HepG2 (cell line): ENCODE measurements around the gene BTK. TPM values are rescaled to one million over a fixed set of nuclear protein-coding genes. Genes with fewer than 3 reads are reported as not detected.

Experiments used
- ATAC-seq: fragments of 200-7000 bp; cut with Tn5 transposase; 3 replicates; pipeline ENCODE4 v1.9.1; 2020; ENCODE audit warnings: mild to moderate bottlenecking, moderate library complexity
- BruUV-seq: library from RNA; stranded (reverse); fragments of 400-500 nt; replicated peaks from 2 replicates; lab custom pipeline; 2021; lab: Mats Ljungman, UMichigan
- CTCF ChIA-PET: fragments of 300-600 bp; formaldehyde crosslinking; extraction: SDS; loops from one replicate; lab custom pipeline; 2021; ENCODE audit warnings: low total read pairs, inconsistent platforms, low intra/inter-chr PET ratio; lab: Yijun Ruan, JAX
- POLR2A ChIA-PET: fragments of 350-600 bp; sonication (Branson Sonifier 250); formaldehyde crosslinking; loops from one replicate; lab custom pipeline; 2020; ENCODE audit warnings: antibody characterized with exemption, inconsistent platforms; lab: Yijun Ruan, JAX
- DNase-seq: peaks from one replicate; pipeline ENCODE4 v3.0.0-alpha.2; 2015; ENCODE audit warnings: low spot score
- FAIRE-seq: peaks from 3 replicates; lab custom pipeline; 2011; peaks lifted over from hg19 to GRCh38; lab: Jason Lieb, UNC
- H2AFZ ChIP-seq: one replicate; pipeline ENCODE4 v1.6.1; 2011; ENCODE audit warnings: low read length, inconsistent platforms
- H3K27ac ChIP-seq: fragments of 300-600 bp; 3 replicates; pipeline ENCODE4 v1.8.0; 2011; ENCODE audit warnings: mixed run types, mild to moderate bottlenecking, mixed read lengths, low read length, inconsistent platforms; ENCODE audit not compliant: insufficient read depth; ENCODE audit errors: extremely low read length
- H3K27me3 ChIP-seq, 2 experiments: fragments of 200-600 bp in 1 of 2; 2 replicates in 1 of 2; 3 replicates in 1 of 2; pipeline versions ENCODE4 v1.6.0 to v1.8.0; 2011; ENCODE audit warnings: low read length in 2 of 2, mild to moderate bottlenecking in 2 of 2, moderate library complexity in 2 of 2, inconsistent platforms in 1 of 2; ENCODE audit not compliant: insufficient read depth in 2 of 2, control insufficient read depth in 1 of 2
- H3K36me3 ChIP-seq, 2 experiments: fragments of 200-600 bp in 1 of 2; replicated peaks in 1 of 2; 2 replicates in 1 of 2; 3 replicates in 1 of 2; pipeline versions ENCODE4 v1.5.1 to v1.8.0; 2011; ENCODE audit warnings: low read length in 2 of 2, inconsistent platforms in 1 of 2; ENCODE audit not compliant: insufficient read depth in 2 of 2, control insufficient read depth in 1 of 2
- H3K4me1 ChIP-seq: 2 replicates; pipeline ENCODE4 v1.5.1; 2012; ENCODE audit warnings: low read length, inconsistent platforms; ENCODE audit not compliant: insufficient read depth
- H3K4me2 ChIP-seq: 2 replicates; pipeline ENCODE4 v1.6.0; 2011; ENCODE audit warnings: low read depth, low read length, inconsistent platforms
- H3K4me3 ChIP-seq, 3 experiments: fragments of 200-600 bp in 1 of 3; sonication (generic), shearing (Covaris generic) in 1 of 3; replicated peaks in 1 of 3; 2 replicates each; pipeline ENCODE4 v1.5.1; 2011 to 2016; ENCODE audit warnings: low read length in 3 of 3, inconsistent platforms in 2 of 3, low read depth in 2 of 3, mild to moderate bottlenecking in 2 of 3, control low read depth in 1 of 3, mixed read lengths in 1 of 3; ENCODE audit not compliant: insufficient read depth in 1 of 3
- H3K79me2 ChIP-seq: one replicate; pipeline ENCODE4 v1.6.1; 2011; ENCODE audit warnings: low read length, inconsistent platforms; ENCODE audit not compliant: insufficient read depth
- H3K9ac ChIP-seq: 2 replicates; pipeline ENCODE4 v1.6.0; 2011; ENCODE audit warnings: mild to moderate bottlenecking, low read depth, low read length, inconsistent platforms; ENCODE audit not compliant: insufficient read depth
- H3K9me3 ChIP-seq: 2 replicates; pipeline ENCODE4 v1.5.1; 2012; ENCODE audit warnings: mild to moderate bottlenecking, low read length
- H4K20me1 ChIP-seq: 2 replicates; pipeline ENCODE4 v1.6.0; 2011; ENCODE audit warnings: inconsistent platforms, mild to moderate bottlenecking, low read length, moderate library complexity; ENCODE audit not compliant: insufficient read depth
- KDM3A ChIP-seq: IDR thresholded peaks from 2 replicates; pipeline ENCODE4 v1.6.1; 2018; ENCODE audit warnings: low read depth, missing compliant biosample characterization
- MATR3 ChIP-seq: sonication (generic); formaldehyde crosslinking; IDR thresholded peaks from 2 replicates; pipeline ENCODE4 v1.4.0; 2020; ENCODE audit warnings: missing genetic modification reagents
- POLR2A ChIP-seq, 2 experiments: IDR thresholded peaks; 2 replicates each; pipeline ENCODE4 v1.6.1; 2011; ENCODE audit warnings: low read depth in 2 of 2, low read length in 2 of 2, mild to moderate bottlenecking in 1 of 2, moderate library complexity in 1 of 2; ENCODE audit not compliant: insufficient read depth in 1 of 2
- ZBTB39 ChIP-seq: sonication (generic); formaldehyde crosslinking; IDR thresholded peaks from 2 replicates; pipeline ENCODE4 v1.5.0; 2020; ENCODE audit warnings: missing genetic modification reagents
- ZNF335 ChIP-seq: sonication (generic); formaldehyde crosslinking; IDR thresholded peaks from 2 replicates; pipeline ENCODE4 v1.4.0; 2020; ENCODE audit warnings: missing genetic modification reagents
- WGBS: methylation state at CpG from one replicate; pipeline ENCODE4 v1.1.6; 2017; ENCODE audit warnings: low lambda C conversion rate; 5-methylcytosine and 5-hydroxymethylcytosine counted together
- in situ Hi-C: cut with HindIII; loops from 2 replicates; pipeline ENCODE4 v1.10.0; 2017; ENCODE audit warnings: low pct_unique_long_range_greater_than_20kb; ENCODE audit not compliant: extremely low pct_ligation_motif_present
- intact Hi-C: fragments of 100-400 bp; cut with micrococcal nuclease; formaldehyde crosslinking; loops from one replicate; pipeline ENCODE4 v1.10.0; 2022; ENCODE audit not compliant: unreplicated experiment
- polyA plus RNA-seq, 8 experiments: library from polyadenylated mRNA; depleted of rRNA in 3 of 8; stranded (reverse) in 7 of 8; unstranded in 1 of 8; fragments of >200 nt; fragmentation: Illumina TruSeq in 4 of 8; extraction: Trizol in 4 of 8; gene quantifications; 2 replicates each; pipeline versions ENCODE4 v1.2.1 to v1.2.3, GENCODE V29; 2011 to 2016; ENCODE audit warnings: low read depth in 4 of 8, missing spikeins in 1 of 8, mixed read lengths in 1 of 8; ENCODE audit not compliant: insufficient read depth in 1 of 8
- total RNA-seq, 5 experiments: library from RNA; depleted of rRNA; stranded (reverse); fragments of >200 nt; fragmentation: Illumina TruSeq; extraction: Trizol; gene quantifications; 2 replicates each; pipeline ENCODE4 v1.2.3, GENCODE V29; 2016; ENCODE audit warnings: low read depth in 1 of 5
- TF ChIP-seq, protein P1 (sequence below): sonication (generic); formaldehyde crosslinking; IDR thresholded peaks from 2 replicates; pipeline ENCODE4 v1.5.0; 2020; ENCODE audit warnings: missing genetic modification reagents
- TF ChIP-seq, protein P2 (sequence below): sonication (generic); formaldehyde crosslinking; IDR thresholded peaks from 2 replicates; pipeline ENCODE4 v1.8.0; 2022; ENCODE audit warnings: mild to moderate bottlenecking, missing genetic modification reagents; ENCODE audit not compliant: insufficient replicate concordance

Gene BTK
- total and polyA plus RNA-seq, 2 of the 13 experiments (the other 11 are each of a cell fraction or from before 2014, with no cell fraction given) = not detected

DNA sequence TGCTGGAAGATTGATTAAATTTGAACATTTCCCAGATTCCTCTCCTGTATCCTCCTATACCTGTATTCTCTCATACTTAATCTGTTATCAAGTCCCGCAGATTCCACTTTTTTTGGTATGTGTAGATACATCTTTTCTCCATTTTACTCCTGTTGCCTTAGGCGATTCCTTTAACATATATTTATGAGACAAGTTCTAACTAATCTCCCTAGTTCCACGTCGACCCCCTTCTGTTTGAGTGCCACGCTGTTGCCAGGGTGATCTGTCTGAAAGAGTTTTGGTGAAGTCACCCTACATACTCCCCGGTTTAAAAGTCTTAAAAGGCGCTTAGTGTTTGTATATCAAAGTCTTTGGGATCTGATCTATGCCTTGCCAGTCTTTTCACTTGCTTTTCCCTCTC is 24.5 kb upstream of the BTK start:
- no TSS peak for BruUV-seq
- Histone ChIP-seq H3K4me3 (peak overlapping the region; percentile 6 to 79 (median 73); a peak in 2 of 6 replicates), H3K27me3 (no peaks in the 10 kb centered on the region), H3K9ac (no peak overlapping the region), H3K9me3 (no peaks in the 10 kb centered on the region), H3K27ac (no peak overlapping the region), H3K4me1 (peaks cover 8% of the 10 kb centered on the region), H4K20me1 (peaks cover 5% of the 10 kb centered on the region; the same call in 1 of the 2 replicates), H2AFZ (no peak overlapping the region), H3K79me2 (peaks cover 49% of the 10 kb centered on the region), H3K4me2 (peak overlapping the region; percentile 71; the same call in 1 of the 2 replicates), H3K36me3 (peaks cover 0 to 14% of the 10 kb centered on the region in 2 experiments; a peak in 3 of 5 replicates)
- ChIA-PET POLR2A (no interaction called here), CTCF (no interaction called here)
- no peak for ATAC-seq
- no peak for FAIRE-seq
- in situ Hi-C loops (no loop called here), intact Hi-C loops (no loop called here)
- TF ChIP-seq ZBTB39 (CRISPR knock-in tag) (no peak), MATR3 (CRISPR knock-in tag) (no peak)
- DNase-seq = no peak
- WGBS = 91% methylated on average over 7 of the region's 7 CpGs

GRCh38 chrX:101409043-101409442 is 23.1 kb upstream of the BTK start:
- in situ Hi-C loops (no loop called here), intact Hi-C loops (loop anchor here (5.0 kb wide), 1 partner anchor 62 kb away; the partner anchor contains the start of gene TIMM8A)
- DNase-seq = no peak
- ChIA-PET CTCF (no interaction called here), POLR2A (no interaction called here)
- H3K4me3 ChIP-seq = peak overlapping the region; percentile 66 to 79 (median 73)
- H3K9me3 ChIP-seq = no peaks in the 10 kb centered on the region
- H3K27me3 ChIP-seq = no peaks in the 10 kb centered on the region
- no peak for ATAC-seq
- H3K79me2 ChIP-seq = peaks cover 49% of the 10 kb centered on the region
- H3K4me1 ChIP-seq = peaks cover 8% of the 10 kb centered on the region
- H2AFZ ChIP-seq = no peak overlapping the region
- peak overlapping the region; percentile 97 for H3K27ac ChIP-seq
- peak overlapping the region; percentile 71 for H3K4me2 ChIP-seq
- peaks cover 0 to 14% of the 10 kb centered on the region in 2 experiments; a peak in 3 of 5 replicates for H3K36me3 ChIP-seq
- WGBS = 0% methylated on average over 6 of the region's 6 CpGs
- no peak for FAIRE-seq
- H3K9ac ChIP-seq = peak overlapping the region; percentile 97
- no TSS peak for BruUV-seq
- H4K20me1 ChIP-seq = peaks cover 5% of the 10 kb centered on the region; the same call in 1 of the 2 replicates
- TF ChIP-seq, protein P1, sequence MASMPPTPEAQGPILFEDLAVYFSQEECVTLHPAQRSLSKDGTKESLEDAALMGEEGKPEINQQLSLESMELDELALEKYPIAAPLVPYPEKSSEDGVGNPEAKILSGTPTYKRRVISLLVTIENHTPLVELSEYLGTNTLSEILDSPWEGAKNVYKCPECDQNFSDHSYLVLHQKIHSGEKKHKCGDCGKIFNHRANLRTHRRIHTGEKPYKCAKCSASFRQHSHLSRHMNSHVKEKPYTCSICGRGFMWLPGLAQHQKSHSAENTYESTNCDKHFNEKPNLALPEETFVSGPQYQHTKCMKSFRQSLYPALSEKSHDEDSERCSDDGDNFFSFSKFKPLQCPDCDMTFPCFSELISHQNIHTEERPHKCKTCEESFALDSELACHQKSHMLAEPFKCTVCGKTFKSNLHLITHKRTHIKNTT (CRISPR knock-in tag) = no peak
- TF ChIP-seq KDM3A (CRISPR knock-in tag) = no peak
- TF ChIP-seq, protein P2, sequence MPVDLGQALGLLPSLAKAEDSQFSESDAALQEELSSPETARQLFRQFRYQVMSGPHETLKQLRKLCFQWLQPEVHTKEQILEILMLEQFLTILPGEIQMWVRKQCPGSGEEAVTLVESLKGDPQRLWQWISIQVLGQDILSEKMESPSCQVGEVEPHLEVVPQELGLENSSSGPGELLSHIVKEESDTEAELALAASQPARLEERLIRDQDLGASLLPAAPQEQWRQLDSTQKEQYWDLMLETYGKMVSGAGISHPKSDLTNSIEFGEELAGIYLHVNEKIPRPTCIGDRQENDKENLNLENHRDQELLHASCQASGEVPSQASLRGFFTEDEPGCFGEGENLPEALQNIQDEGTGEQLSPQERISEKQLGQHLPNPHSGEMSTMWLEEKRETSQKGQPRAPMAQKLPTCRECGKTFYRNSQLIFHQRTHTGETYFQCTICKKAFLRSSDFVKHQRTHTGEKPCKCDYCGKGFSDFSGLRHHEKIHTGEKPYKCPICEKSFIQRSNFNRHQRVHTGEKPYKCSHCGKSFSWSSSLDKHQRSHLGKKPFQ (CRISPR knock-in tag) = no peak
- TF ChIP-seq ZNF335 (CRISPR knock-in tag) = no peak
- TF ChIP-seq POLR2A (IDR thresholded peaks at IDR 0.05; ENCODE audit: insufficient read depth in 1 of 2, low read depth in 2 of 2, low read length in 2 of 2) = no peak
